Measurements from ENCODE around the gene WNT3A. TPM values are rescaled to one million over a fixed set of nuclear protein-coding genes. Genes with fewer than 3 reads are reported as not detected.

Gene WNT3A
- polyA plus RNA-seq, 1 experiment = not detected

- ChIA-PET POLR2A (no interaction called here), CTCF (no interaction called here)
- H3K27ac ChIP-seq (ENCODE audit: low read depth, low read length) = no peak overlapping the region
- TF ChIP-seq CTCF (IDR thresholded peaks at IDR 0.05; ENCODE audit: low read depth, low read length) = no peak
- peaks cover 24% of the 10 kb centered on the region for H3K9me3 ChIP-seq (ENCODE audit: control insufficient read depth, insufficient read depth, low read length)
- no peaks in the 10 kb centered on the region for H3K27me3 ChIP-seq (ENCODE audit: control insufficient read depth, insufficient read depth, low read length)
- DNase-seq (ENCODE audit: low read depth, low spot score) = no peak
- H3K4me3 ChIP-seq (ENCODE audit: low read depth, low read length) = no peak overlapping the region
Measured at GRCh38 chr1:228095938-228096337, 89.1 kb downstream of the WNT3A start.

GRCh38 chr1:228096416-228097332 is 89.9 kb downstream of the WNT3A start:
- CTCF ChIA-PET = no interaction called here

GRCh38 chr1:228097333-228098081 is 90.7 kb downstream of the WNT3A start:
- ChIA-PET CTCF (no interaction called here), POLR2A (interaction anchor here (0.6 to 1.1 kb wide), 3 partner anchors 10 to 391 kb away, joined by 3 read pairs; no protein-coding TSS in a partner anchor)
- Histone ChIP-seq H3K4me3 (ENCODE audit: low read depth, low read length) (no peak overlapping the region), H3K27me3 (ENCODE audit: control insufficient read depth, insufficient read depth, low read length) (no peaks in the 10 kb centered on the region), H3K9me3 (ENCODE audit: control insufficient read depth, insufficient read depth, low read length) (peaks cover 24% of the 10 kb centered on the region), H3K27ac (ENCODE audit: low read depth, low read length) (no peak overlapping the region)
- TF ChIP-seq CTCF (IDR thresholded peaks at IDR 0.05; ENCODE audit: low read depth, low read length) = no peak
- no peak for DNase-seq (ENCODE audit: low read depth, low spot score)

More at GRCh38 chr1:228096416-228097332, 89.9 kb downstream of the WNT3A start:
- no peak for TF ChIP-seq CTCF (IDR thresholded peaks at IDR 0.05; ENCODE audit: low read depth, low read length)
- Histone ChIP-seq H3K9me3 (ENCODE audit: control insufficient read depth, insufficient read depth, low read length) (peaks cover 24% of the 10 kb centered on the region), H3K27me3 (ENCODE audit: control insufficient read depth, insufficient read depth, low read length) (no peaks in the 10 kb centered on the region), H3K4me3 (ENCODE audit: low read depth, low read length) (no peak overlapping the region), H3K27ac (ENCODE audit: low read depth, low read length) (no peak overlapping the region)
- POLR2A ChIA-PET = interaction anchor here (0.7 kb wide), 1 partner anchor 9 kb away, joined by 3 read pairs; no protein-coding TSS in a partner anchor
- DNase-seq (ENCODE audit: low read depth, low spot score) = no peak

GRCh38 chr1:228098323-228098931 is 91.6 kb downstream of the WNT3A start:
- no peak for DNase-seq (ENCODE audit: low read depth, low spot score)
- POLR2A ChIA-PET = interaction anchor here (1.1 kb wide), 1 partner anchor 16 kb away, joined by 3 read pairs; no protein-coding TSS in a partner anchor
- no peaks in the 10 kb centered on the region for H3K27me3 ChIP-seq (ENCODE audit: control insufficient read depth, insufficient read depth, low read length)
- no peak for TF ChIP-seq CTCF (IDR thresholded peaks at IDR 0.05; ENCODE audit: low read depth, low read length)
- no peak overlapping the region for H3K4me3 ChIP-seq (ENCODE audit: low read depth, low read length)
- peaks cover 18% of the 10 kb centered on the region for H3K9me3 ChIP-seq (ENCODE audit: control insufficient read depth, insufficient read depth, low read length)
- CTCF ChIA-PET = interaction anchor here (0.5 kb wide), 1 partner anchor 368 kb away, joined by 4 read pairs; no protein-coding TSS in a partner anchor
- no peak overlapping the region for H3K27ac ChIP-seq (ENCODE audit: low read depth, low read length)

Data from AG04450 (cell line).